ENCODE measurements around the gene CFAP54. TPM values are rescaled to one million over a fixed set of nuclear protein-coding genes. Genes with fewer than 3 reads are reported as not detected.
"Not testable (repeated sequence)": the region's sequence is repeated elsewhere in the genome, so short reads cannot be mapped to it uniquely, and the experiment has no call there.

The CFAP54 gene
- polyA plus RNA-seq, 3 donors, result 2.1 to 2.3 (median 2.2) TPM

DNA sequence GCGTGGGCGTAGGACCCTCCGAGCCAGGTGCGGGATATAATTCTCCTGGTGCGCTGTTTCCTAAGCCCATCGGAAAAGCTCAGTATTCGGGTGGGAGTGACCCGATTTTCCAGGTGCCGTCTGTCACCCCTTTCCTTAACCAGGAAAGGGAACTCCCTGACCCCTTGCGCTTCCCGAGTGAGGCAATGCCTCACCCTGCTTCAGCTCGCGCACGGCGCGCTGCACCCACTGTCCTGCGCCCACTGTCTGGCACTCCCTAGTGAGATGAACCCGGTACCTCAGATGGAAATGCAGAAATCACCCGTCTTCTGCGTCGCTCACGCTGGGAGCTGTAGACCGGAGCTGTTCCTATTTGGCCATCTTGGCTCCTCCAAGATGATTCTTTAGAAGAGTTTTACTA, 240.1 kb downstream of the CFAP54 start:
- not testable (repeated sequence) for DNase-seq (ENCODE audit: low read depth in 3 of 3, low spot score in 2 of 3)

- DNase-seq (ENCODE audit: low read depth in 3 of 3, low spot score in 2 of 3), result no peak
Measured at GRCh38 chr12:96729886-96730285, 240.5 kb downstream of the CFAP54 start.

DNA sequence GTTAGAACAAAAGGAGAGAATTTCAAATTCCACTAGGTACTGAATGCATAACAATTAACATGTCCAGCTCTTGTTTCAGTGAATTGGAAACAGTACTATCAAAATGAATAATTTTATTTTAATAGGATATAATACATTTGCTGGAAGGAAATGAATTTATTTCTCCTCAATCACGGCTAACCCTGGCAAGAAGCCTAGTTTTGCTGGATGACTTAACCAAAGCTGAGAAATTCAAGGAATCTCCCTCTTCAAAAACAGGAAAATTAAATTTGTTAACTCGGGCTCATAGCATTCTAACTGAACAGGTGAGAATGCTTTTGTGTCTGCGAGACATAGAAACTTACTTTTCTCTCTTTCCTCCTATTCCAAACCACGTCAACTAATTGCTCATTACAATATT, 254.2 kb downstream of the CFAP54 start:
- no peak for DNase-seq (ENCODE audit: low read depth in 3 of 3, low spot score in 2 of 3)

DNA sequence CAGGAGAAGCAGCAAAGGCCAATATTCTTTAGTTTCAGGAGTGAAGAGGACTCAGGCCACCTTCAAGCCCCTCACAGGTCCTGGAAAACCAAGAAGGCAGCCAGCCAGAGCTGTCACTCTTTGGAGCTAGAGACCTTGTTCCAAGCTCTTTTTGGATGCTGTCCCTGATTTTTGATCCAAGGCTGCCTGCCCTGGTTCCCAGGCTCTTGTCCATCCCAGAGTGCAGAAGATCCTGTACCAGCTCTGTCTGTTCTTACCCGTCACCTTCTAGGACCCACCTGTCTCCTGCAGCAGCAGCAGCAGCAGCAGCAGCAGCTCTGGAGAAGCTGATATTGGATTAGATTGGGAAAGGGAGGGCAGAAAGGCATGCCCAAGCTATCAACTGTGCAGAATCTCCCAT, 260.6 kb downstream of the CFAP54 start:
- DNase-seq (ENCODE audit: low read depth in 3 of 3, low spot score in 2 of 3), result no peak

DNA sequence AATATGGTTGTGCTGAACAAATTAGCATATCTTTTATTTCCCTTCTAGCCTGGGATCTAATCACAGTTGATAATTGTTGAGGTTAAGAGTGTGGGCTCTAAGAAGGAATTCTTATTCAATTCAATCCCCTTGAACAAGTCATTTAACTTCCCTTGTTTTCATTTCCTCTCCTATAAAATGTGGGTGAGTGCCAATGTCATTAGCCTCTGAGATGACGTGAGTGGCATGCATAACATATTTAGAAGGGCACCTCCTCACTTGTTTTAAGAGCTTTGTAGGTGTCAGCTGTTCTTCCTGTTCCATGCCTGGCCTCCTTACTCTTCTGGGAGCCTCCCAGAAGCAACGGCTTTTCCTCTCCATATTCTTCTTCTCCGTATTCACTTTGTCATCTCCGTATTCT, 262.2 kb downstream of the CFAP54 start:
- no peak for DNase-seq (ENCODE audit: low read depth in 3 of 3, low spot score in 2 of 3)

DNA sequence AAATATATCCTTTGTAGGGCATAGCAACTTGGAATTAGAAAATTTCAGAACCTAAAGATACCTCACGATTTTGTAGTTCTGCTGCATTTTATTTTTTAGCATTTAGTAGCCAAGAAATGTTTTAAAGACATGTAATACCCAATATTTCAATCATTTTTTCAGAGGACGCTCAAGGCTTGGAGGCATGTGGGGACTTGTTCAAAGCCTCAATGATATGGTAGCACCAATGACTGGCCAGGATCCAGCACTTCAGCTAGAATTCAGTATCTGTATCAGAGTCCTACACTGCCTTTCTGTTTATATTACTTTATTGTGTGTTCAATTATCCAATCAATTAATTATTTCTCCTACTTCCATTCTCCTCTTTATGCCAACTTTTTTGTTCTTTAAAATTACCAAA, 262.8 kb downstream of the CFAP54 start:
- DNase-seq (ENCODE audit: low read depth in 3 of 3, low spot score in 2 of 3), result no peak

- no peak for DNase-seq (ENCODE audit: low read depth in 3 of 3, low spot score in 2 of 3)
Measured at GRCh38 chr12:96766232-96766631, 276.9 kb downstream of the CFAP54 start.

DNA sequence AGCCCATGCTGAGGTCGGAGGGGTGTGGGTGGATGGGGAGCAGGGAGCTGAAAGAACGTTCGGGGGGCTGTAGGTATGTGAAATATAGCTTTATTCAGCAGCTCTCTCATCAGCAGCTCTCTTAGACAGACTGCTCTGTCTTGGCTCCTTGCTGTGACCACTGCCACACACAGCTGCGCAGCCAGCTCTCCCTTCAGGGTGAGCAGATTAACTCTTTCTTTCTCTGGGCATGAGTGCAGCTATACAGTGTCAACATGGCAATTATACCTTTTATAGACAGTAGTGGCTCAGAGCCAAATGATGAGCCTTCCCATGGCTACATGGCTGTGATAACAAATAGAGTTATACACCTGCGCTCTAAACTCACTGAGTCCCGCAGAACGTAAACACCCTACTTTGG, 280.0 kb downstream of the CFAP54 start:
- DNase-seq (ENCODE audit: low read depth in 3 of 3, low spot score in 2 of 3), result no peak

DNA sequence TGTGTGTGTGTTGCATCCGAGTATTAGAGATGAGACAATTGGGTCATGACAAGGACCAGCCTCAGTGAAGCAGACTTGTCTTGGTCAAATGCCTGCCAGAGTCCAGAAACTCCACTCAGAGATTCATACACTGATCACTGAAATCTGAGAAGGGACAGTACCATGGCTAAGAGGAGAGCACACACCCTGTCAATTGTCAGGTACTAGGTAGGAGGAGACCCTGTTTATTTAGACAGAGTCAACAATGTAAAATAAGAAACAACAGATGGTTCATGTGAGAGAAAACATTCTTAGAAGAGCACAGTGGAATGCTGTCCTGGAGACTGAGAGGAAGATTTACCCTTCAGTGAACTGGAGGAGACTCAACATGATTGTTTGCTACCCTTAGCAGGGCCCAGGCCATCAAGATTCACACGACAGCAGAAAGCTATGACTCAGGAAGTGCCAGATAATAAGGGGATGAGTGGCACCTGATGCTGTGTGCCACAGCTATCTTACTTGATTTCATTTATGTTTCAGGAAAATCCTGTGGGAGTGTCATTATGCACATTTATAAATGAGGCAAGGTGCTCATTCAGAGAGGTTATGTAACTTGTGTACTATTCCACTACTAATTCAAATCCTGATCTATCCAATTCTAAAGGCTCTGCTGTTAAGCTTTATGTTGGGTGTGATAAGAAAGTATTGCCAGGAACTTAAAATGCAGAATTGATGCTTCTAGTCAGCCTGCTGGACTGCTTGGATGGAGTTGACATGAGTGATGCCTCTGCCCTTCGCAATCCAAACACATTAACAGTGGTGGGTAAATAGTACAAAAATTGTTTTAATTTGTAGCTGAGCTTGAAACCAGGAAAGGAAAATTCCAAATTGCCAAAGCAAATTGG, 281.1 kb downstream of the CFAP54 start:
- no peak for DNase-seq (ENCODE audit: low read depth in 3 of 3, low spot score in 2 of 3)

- no peak for DNase-seq (ENCODE audit: low read depth in 3 of 3, low spot score in 2 of 3)
Measured at GRCh38 chr12:96773031-96773430, 283.7 kb downstream of the CFAP54 start.

- DNase-seq (ENCODE audit: low read depth in 3 of 3, low spot score in 2 of 3), result no peak
Measured at GRCh38 chr12:96774496-96775256, 285.3 kb downstream of the CFAP54 start.

DNA sequence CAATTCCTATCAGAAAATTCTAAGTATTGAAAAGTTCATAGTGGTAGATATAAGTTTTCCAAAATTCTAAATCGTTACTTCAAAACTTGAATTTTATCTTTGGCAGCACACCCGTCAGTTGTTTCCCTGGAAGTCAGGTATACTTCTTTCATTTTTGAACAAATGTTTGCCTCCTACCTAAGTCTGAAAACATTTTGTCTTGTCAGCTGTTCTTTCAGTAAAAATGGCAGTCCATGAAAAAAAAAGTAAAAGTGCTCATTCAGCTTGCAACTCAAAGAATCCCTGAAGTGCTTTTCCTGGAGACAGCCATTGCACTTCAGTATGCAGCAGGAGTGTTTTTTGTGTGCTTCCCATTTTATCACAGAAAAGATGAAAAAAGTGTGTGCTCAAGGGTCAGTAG, 287.5 kb downstream of the CFAP54 start:
- no peak for DNase-seq (ENCODE audit: low read depth in 3 of 3, low spot score in 2 of 3)

GRCh38 chr12:96780330-96780729, 291.0 kb downstream of the CFAP54 start:
- DNase-seq (ENCODE audit: low read depth in 3 of 3, low spot score in 2 of 3), result no peak

- DNase-seq (ENCODE audit: low read depth in 3 of 3, low spot score in 2 of 3), result no peak
Measured at GRCh38 chr12:96786791-96787190, 297.4 kb downstream of the CFAP54 start.

- DNase-seq (ENCODE audit: low read depth in 3 of 3, low spot score in 2 of 3), result no peak
Measured at GRCh38 chr12:96803969-96804368, 314.6 kb downstream of the CFAP54 start.

GRCh38 chr12:96806272-96806671, 316.9 kb downstream of the CFAP54 start:
- DNase-seq (ENCODE audit: low read depth in 3 of 3, low spot score in 2 of 3), result no peak

- no peak for DNase-seq (ENCODE audit: low read depth in 3 of 3, low spot score in 2 of 3)
Measured at GRCh38 chr12:96807741-96808140, 318.4 kb downstream of the CFAP54 start.

DNA sequence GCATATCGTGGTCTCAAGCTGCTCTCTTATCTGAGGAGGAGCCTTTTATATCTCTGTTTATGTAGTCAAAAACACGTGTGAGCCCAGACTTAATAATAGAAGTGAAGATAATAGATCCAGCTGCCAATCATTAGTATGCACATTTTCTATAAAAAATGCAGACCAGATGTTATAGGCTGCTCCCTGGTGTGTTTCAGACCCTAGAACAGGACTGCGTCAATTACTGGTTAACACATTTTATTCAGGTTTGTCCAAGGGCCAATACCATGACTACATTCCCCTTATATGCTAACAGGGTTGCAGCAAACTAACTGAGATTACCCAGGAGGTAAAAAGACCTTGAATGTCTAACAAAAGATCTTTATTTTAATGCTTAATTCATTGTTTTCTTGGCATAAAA, 319.2 kb downstream of the CFAP54 start:
- DNase-seq (ENCODE audit: low read depth in 3 of 3, low spot score in 2 of 3), result no peak

GRCh38 chr12:96809522-96809921, 320.1 kb downstream of the CFAP54 start:
- no peak for DNase-seq (ENCODE audit: low read depth in 3 of 3, low spot score in 2 of 3)

DNA sequence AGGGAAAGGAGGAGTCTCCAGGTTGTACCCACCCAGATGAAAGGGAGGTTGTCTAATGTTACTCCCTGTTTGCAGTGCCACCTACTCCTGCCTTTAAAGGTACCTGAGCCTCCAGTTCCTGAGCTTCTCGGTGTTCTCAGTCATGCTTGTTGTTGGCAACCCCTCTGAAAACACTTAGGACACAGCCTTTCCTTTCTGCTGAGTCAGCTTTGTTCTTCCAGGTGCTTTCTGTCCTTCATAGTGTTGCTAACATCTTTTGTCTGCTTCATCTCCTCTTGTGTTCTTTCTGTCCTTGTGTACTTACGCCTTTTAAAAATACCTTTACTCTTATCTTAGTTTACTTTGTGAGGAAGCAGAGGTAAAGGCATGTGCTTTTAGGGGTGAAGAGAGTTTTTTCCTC, 320.7 kb downstream of the CFAP54 start:
- no peak for DNase-seq (ENCODE audit: low read depth in 3 of 3, low spot score in 2 of 3)

DNA sequence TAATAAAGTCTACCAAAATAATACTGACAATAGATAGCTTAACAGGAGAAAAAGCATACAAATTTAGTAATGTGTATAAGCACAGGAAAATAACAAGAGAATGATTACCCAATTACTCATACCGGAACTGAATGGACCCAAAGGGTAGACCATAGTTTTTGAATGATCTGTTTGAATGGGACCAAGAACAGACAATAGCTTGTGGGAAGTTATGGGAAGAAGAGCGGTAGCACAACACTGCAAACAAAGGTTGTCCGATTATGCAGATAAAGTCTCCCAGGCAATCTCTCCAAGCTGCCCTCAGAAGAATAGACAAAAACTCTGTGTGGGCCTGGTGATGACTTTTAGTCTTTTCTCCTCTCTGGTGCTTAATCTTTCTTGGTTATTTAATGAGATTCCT, 321.1 kb downstream of the CFAP54 start:
- no peak for DNase-seq (ENCODE audit: low read depth in 3 of 3, low spot score in 2 of 3)

GRCh38 chr12:96811083-96811482, 321.7 kb downstream of the CFAP54 start:
- no peak for DNase-seq (ENCODE audit: low read depth in 3 of 3, low spot score in 2 of 3)
